Left ventricle myocardium superior (tissue), 1 donor: ENCODE measurements around the gene LMCD1. TPM values are rescaled to one million over a fixed set of nuclear protein-coding genes. Genes with fewer than 3 reads are reported as not detected.
A peak's percentile ranks its signal among the peaks of the same experiment; 100 is the strongest.

Source experiments
- ATAC-seq: fragments of 200-7000 bp; cut with Tn5 transposase; one replicate; pipeline ENCODE4 v1.9.1; 2020; ENCODE audit warnings: mild to moderate bottlenecking, moderate library complexity
- DNase-seq: peaks from one replicate; pipeline ENCODE4 v3.0.0-alpha.2; 2020
- intact Hi-C: fragments of 100-400 bp; cut with micrococcal nuclease; formaldehyde crosslinking; loops from one replicate; pipeline ENCODE4 v1.11.0; 2022
- total RNA-seq: library from RNA; stranded (reverse); fragmentation: NEBNext Ultra II Directional; extraction: Animal tissue kit (Norgen Biotek cat#: 25700); gene quantifications from one replicate; pipeline ENCODE4 v1.2.1, GENCODE V29; 2021
- donor health status: DM: no; HTN: yes; CAD: no; lungs with severe emphysema.

LMCD1 gene
- total RNA-seq, 1 donor from 2014 or later: 37.9 TPM

- DNase-seq: no peak
- intact Hi-C loops: no loop called here
- no peak for ATAC-seq
Observed at GRCh38 chr3:8524656-8525399, 23.2 kb downstream of the LMCD1 start.

- intact Hi-C loops: no loop called here
- ATAC-seq: no peak
- no peak for DNase-seq
Observed at GRCh38 chr3:8525893-8526292, 24.3 kb downstream of the LMCD1 start.

DNA sequence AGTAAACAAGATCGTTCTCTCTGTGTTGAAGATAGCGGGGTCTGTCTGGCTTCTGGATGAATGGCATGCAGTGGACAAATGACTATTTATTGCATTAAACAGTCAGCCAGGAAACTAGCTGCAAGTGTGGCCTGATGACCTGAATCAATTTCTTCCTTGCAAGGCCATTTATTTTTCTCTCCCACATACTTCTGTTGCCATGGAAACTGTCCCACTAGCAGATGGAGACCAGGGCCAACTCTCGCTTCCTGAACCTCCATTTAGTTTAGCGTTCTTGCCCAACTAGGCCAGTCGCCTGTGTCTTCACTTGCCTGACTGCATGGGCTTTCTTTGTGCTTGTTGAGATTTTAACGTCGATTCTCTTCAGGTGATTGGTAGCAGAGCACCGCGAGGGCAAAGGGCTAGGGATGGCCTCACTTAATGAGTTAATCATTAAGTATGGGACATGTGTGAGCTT lies 27.6 kb downstream of the LMCD1 start:
- ATAC-seq (peak; percentile 44), DNase-seq (no peak)
- intact Hi-C loops: no loop called here

DNA sequence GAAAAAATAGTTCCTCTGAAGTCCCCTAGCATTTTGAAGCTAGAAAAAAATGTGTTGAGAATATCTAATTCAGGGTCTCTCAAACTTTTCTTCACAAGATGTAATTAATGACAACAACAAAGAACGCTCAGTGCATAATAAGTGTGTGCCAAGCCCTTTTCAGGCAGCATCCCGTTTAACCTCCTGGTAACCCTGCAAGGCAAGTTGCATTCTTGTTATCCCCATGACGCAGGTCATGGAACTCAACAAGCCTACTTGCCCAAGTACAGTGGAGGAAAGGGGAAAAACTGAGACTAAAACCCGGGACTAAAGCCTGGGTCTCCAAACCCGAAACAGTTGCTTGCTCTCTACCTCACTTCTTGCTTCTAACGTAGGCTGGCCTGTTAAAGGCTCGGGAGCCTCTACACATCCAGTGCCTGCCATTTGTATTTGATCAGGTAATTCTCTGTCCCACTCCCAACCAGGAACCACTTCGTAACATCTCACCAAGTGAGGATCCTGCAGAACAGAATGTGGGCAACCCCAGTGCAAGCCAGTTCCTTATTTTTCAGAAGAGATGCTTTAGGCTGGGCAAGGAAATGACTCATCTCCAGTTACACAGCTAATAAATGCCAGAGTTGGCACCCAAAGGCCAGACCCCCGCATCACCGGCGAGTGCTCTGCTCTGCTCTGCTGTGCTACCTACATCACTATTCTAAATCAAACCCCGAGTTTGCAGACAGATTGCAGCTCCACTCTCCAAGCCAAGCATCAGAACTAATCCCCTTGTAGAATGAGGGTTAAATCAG lies 28.3 kb downstream of the LMCD1 start:
- ATAC-seq: no peak
- DNase-seq: no peak
- intact Hi-C loops: no loop called here

DNA sequence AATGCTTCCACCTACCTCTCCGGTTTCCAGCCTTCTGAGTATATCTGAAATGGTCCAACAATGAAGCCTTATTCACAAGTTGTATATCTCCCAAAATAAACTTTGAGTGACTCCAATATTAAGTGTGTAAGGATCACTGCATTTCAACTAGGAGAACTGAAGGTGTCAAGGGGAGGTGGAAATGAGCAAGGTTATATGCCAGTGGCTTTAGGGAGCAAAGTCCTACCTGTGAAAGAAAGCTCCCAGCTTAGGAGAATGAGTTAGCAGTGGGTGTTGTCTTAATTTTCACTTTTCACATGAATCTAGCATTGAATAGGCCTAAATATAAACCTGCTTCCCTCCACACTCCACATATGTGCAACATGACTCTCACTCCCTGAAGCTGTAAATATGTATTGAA lies 29.0 kb downstream of the LMCD1 start:
- intact Hi-C loops: no loop called here
- no peak for DNase-seq
- ATAC-seq: no peak

DNA sequence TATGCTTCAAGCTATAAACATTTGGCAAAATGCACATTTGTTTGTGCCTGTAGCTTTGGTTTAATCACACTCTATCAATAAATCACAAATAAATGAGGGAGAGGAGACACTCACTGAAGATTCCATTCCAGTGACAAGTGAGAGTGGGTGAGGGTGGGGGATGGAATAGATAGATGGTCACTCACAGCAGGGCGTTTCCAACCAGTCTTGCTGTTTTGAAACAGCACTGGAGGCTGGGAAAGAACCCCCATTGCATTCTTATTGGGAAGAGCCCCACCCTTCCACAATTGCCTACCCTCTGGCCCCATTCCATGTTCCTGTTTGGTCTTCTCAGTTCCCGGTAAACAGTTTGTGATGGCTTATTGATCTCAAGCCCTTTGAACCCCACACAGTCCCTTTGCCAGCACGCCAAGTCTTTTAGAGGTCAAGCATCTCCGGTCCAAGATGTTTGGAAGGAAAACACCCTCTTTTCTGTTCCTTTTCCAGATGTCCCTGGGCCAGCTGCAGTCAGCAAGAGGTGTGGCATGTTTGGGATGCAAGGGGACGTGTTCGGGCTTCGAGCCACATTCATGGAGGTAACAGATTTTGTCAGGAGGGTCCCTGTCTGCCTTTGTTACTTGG lies 30.7 kb downstream of the LMCD1 start:
- ATAC-seq (peak; percentile 56), DNase-seq (no peak)
- intact Hi-C loops: no loop called here

- intact Hi-C loops: no loop called here
- ATAC-seq: no peak
Observed at GRCh38 chr3:8536096-8537056, 34.8 kb downstream of the LMCD1 start.

DNA sequence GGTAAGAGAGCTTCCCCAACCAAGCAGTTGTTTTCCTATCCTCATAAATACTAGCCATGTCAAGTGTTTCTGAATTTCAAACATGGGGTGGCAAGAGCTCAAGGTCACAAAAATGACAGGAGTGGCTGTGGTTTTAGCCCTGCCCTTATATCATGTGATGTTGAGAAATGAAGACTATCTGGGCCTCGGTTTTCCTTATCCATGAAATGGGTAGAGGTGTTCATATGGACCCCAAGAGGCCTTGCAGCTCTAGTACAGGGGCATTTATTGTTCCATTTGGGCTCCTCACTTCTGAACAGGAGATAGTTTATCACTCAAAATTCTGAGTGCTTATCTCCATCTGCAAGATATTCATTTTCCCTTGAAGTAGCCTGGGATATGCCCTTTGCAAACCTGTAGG lies 35.8 kb downstream of the LMCD1 start:
- no peak for ATAC-seq
- intact Hi-C loops: no loop called here

More at GRCh38 chr3:8536096-8537056, 34.8 kb downstream of the LMCD1 start:
- DNase-seq: no peak

GRCh38 chr3:8538223-8538622 lies 36.6 kb downstream of the LMCD1 start:
- ATAC-seq: no peak
- intact Hi-C loops: no loop called here
- no peak for DNase-seq

More for the DNA sequence above, 35.8 kb downstream of the LMCD1 start:
- no peak for DNase-seq

DNA sequence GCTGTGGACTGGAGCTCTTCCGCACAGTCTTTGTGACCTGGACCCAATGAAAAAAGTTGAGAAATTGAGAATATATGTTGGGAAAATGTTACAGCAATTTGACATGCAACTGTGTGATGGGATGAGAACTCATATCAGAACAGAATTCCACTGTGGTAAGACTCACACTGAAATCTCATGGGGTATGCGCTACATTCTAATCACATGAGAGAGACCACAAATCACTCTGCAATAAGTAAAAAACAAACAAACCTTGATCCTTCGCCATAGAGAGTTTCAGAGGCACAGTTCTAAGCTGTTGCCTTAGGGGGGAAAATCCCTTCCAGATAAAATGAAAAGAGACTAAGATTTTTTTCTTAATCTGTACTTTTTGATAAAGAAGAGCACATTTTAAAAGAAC lies 37.3 kb downstream of the LMCD1 start:
- no peak for DNase-seq
- ATAC-seq: no peak
- intact Hi-C loops: no loop called here

DNA sequence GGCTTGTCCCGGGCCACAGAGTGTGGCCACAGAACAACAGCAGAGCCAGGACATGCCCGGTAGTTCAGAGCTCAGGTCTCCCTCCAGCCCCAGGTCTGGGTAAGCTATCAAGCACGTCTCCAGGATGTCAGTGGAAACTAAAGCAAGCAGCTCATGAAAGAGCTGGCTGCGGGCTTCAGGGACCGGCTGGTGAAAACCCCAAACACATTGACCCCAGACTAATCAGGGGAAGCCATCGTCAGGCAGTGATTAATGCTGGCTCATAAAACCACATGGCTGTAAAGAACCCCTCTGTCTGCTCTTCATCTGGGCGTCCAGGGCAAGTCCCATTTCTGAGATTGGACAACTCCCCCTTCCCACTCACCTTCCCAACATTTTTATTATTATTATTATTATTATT lies 37.8 kb downstream of the LMCD1 start:
- ATAC-seq (no peak), DNase-seq (no peak)
- intact Hi-C loops: no loop called here

DNA sequence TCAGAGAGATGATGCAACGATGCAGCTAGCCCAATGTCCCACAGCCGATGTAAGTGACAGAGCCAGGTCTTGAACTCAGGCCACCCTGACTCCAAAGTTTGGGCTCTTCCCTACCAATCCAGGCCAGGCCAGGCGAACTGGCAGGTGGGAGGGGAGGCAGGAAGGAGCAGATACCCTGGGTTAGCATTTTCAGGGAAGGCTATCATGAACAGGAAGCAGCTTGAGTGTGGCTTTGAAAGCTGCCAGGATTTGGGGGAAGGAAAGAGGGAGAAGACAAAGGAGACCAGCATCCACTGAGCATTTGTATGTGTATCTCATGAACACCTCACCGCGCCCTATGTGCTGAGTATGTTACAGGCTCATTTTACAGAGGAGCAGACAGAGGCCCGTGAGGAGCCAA lies 38.8 kb downstream of the LMCD1 start:
- intact Hi-C loops: no loop called here
- ATAC-seq: no peak
- no peak for DNase-seq

DNA sequence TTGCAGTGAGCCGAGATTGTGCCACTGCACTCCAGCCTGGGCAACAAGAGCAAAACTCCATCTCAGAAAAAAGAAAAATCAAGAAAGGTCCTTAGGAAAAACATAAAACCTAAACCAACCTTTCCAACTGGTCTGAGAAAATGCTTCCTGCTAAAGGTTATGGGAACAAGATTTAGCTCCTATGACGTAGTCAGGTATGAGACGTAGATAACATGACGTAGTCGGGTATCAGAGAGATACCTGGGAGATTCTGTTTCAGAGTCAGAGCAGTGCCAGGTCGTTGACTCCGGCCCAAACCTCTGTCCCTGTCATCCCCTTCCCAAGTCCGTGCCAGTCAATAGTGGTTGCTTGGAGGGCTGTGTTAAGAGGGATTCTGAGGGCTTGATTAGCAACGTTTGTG lies 39.9 kb downstream of the LMCD1 start:
- ATAC-seq (no peak), DNase-seq (no peak)
- intact Hi-C loops: no loop called here

DNA sequence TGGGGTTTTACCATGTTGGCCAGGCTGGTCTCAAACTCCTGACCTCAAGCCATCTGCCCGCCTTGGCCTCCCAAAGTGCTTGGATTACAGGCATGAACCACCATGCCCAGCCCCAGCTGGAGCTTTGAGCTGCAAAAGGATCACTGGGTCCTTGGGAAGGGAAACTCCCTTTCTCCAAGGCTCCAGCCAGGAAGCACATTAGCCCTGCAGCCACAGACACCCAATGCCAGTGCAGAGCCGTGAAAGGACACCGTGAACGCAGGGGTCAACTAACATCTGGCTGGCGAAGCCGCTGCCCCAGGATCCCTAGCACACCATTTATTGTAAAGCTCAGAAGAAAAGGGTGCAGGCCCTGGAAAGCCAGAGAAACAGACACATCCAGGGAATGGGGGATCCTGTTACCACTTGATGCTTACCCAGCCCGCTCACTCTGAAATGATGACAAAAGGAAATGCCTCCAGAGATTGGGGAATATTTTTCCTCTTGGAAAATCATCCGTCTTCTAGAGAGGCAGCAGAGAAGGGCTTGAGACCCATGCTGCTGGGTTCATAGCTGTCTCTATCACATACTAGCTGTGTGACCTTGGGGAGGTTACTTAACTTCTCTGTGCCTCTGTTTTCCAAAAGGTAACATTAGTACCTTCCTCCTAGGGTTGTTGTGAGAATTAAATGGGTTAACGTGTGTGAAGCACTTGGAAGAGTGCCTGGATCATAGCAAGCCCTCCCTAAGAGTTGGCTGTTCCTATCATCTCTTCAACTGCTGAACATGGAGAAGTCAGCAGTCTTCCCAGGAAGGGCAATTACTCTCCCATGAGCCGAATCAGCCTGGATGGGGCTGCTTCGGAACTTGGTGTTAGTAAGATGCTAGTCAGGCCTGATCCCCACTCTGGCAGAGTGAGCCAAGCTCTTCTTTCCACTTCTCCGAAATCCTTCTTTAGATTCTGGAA lies 40.8 kb downstream of the LMCD1 start:
- no peak for DNase-seq
- intact Hi-C loops: no loop called here
- ATAC-seq: no peak

- DNase-seq: no peak
- peak; percentile 49 for ATAC-seq
- intact Hi-C loops: no loop called here
Observed at GRCh38 chr3:8546609-8547008, 45.0 kb downstream of the LMCD1 start.

DNA sequence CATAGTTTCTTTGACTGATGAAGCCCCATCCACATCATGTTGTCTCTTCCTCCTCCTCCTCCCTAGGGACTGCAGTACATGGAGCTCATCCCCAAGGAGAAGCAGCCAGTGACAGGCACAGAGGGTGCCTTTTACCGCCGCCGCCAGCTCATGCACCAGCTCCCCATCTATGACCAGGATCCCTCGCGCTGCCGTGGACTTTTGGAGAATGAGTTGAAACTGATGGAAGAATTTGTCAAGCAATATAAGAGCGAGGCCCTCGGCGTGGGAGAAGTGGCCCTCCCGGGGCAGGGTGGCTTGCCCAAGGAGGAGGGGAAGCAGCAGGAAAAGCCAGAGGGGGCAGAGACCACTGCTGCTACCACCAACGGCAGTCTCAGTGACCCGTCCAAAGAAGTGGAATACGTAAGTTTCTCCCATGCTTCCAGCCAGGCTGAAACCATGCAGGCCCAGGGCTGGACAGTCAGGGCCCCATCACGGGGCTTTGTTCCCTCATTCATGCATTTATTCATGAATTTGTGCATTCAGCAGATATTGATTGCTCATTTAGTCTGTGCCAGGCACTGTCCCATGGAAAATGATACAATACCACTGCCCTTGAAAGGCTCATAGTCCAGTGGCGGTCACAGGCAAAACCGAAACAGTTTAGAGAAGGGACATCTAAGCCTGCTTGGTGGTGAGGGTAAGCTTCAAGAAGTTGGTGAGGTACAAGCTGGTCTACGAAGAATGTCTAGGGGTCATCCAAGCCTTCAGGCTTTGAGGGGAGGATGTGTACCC lies 47.1 kb downstream of the LMCD1 start:
- no peak for ATAC-seq
- intact Hi-C loops: no loop called here
- DNase-seq: no peak

- intact Hi-C loops: no loop called here
- DNase-seq (no peak), ATAC-seq (no peak)
Observed at GRCh38 chr3:8549354-8549753, 47.7 kb downstream of the LMCD1 start.
